T-helper 2 cell treated with Interferon-gamma antibody and Interleukin-4, amounts not matched to agents 5 μg/mL and 100 μg/mL, for 36 hours (primary cell): ENCODE data around the gene STX16.
"Not testable (repeated sequence)": the region's sequence is repeated elsewhere in the genome, so short reads cannot be mapped to it uniquely, and the experiment has no call there.

Experiments used
- DNase-seq: peaks from one replicate; pipeline ENCODE4 v3.0.0; 2021; ENCODE audit warnings: low spot score
- H3K27ac Mint-ChIP-seq: one replicate; pipeline ENCODE4 v1.8.0; 2021; ENCODE audit warnings: mild to moderate bottlenecking, mixed read lengths
- H3K27me3 Mint-ChIP-seq: one replicate; pipeline ENCODE4 v1.8.0; 2021; ENCODE audit warnings: low read depth, mixed read lengths
- H3K36me3 Mint-ChIP-seq: one replicate; pipeline ENCODE4 v1.8.0; 2021; ENCODE audit warnings: low read depth, mixed read lengths
- H3K4me1 Mint-ChIP-seq: one replicate; pipeline ENCODE4 v1.8.0; 2021; ENCODE audit warnings: low read depth, mixed read lengths
- H3K4me3 Mint-ChIP-seq: one replicate; pipeline ENCODE4 v1.8.0; 2022; ENCODE audit warnings: mild to moderate bottlenecking, moderate library complexity, mixed read lengths
- H3K9me3 Mint-ChIP-seq: one replicate; pipeline ENCODE4 v1.8.0; 2021; ENCODE audit warnings: mixed read lengths

Gene STX16

DNA sequence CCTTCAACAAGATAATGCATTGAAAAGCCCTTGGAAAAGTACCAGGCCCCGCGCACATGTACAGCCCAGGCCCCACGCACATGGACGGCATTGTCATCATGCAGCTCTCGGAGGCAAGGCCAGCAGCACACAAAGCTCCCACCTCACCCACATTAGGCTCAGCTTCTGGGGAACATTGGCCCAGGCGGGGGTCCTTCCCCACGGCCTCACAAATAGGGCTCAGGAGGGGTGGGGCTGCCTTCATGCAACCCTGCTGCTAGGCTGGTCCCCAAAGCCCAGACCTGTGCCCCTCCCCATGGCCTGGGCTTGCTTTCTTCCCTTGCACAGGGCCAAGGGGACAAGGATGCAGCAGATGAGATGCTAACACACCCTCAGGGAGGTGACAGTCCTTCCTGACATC lies 68.2 kb downstream of the STX16 start:
- Mint-ChIP-seq H3K27me3 (peaks cover 21% of the 10 kb centered on the region), H3K36me3 (no peaks in the 10 kb centered on the region), H3K4me3 (no peak overlapping the region), H3K9me3 (no peaks in the 10 kb centered on the region), H3K4me1 (no peaks in the 10 kb centered on the region), H3K27ac (no peak overlapping the region)
- no peak for DNase-seq

DNA sequence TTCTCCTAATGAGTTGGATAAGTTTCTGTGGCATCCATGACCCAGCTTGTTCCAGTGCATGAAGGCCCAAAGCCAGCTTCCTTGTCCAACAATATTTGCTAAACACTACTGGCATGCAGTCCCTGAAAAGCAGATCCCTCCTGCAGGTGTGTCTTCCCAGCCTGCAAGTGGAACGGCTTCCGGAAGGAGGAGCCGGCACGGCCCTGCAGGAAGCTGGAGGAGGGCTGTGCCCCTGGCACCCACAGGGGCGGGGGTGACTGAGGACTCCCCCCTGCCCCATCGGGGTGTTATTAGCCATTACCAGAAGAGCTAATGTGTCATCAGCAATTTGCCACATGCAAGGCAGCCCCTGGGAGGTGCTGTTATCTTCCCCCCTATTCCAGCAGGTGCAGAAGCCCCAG lies 68.9 kb downstream of the STX16 start:
- no peaks in the 10 kb centered on the region for H3K4me1 Mint-ChIP-seq
- H3K4me3 Mint-ChIP-seq: no peak overlapping the region
- no peaks in the 10 kb centered on the region for H3K9me3 Mint-ChIP-seq
- no peak for DNase-seq
- peaks cover 28% of the 10 kb centered on the region for H3K27me3 Mint-ChIP-seq
- H3K36me3 Mint-ChIP-seq: no peaks in the 10 kb centered on the region
- no peak overlapping the region for H3K27ac Mint-ChIP-seq

DNA sequence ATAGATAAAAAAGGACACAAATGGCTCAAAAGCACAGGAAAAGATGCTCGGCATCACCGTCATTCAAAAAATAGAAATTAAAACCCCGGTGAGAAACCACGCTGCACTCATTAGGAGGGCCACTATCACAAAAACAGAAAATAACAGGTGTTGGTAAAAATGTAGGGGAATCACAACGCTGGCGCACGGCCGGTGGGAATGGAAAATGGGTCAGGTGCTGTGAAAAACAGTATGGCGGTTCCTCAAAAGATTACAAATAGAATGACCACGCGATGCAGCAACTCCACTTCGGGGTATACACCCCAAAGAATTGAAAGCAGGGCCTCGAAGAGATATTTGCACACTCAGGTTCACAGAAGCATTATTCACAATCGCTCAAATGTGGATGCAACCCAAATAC lies 69.8 kb downstream of the STX16 start:
- H3K36me3 Mint-ChIP-seq: no peaks in the 10 kb centered on the region
- no peaks in the 10 kb centered on the region for H3K4me1 Mint-ChIP-seq
- no peak overlapping the region for H3K27ac Mint-ChIP-seq
- no peak overlapping the region for H3K4me3 Mint-ChIP-seq
- H3K9me3 Mint-ChIP-seq: no peaks in the 10 kb centered on the region
- peaks cover 29% of the 10 kb centered on the region for H3K27me3 Mint-ChIP-seq
- DNase-seq: no peak

DNA sequence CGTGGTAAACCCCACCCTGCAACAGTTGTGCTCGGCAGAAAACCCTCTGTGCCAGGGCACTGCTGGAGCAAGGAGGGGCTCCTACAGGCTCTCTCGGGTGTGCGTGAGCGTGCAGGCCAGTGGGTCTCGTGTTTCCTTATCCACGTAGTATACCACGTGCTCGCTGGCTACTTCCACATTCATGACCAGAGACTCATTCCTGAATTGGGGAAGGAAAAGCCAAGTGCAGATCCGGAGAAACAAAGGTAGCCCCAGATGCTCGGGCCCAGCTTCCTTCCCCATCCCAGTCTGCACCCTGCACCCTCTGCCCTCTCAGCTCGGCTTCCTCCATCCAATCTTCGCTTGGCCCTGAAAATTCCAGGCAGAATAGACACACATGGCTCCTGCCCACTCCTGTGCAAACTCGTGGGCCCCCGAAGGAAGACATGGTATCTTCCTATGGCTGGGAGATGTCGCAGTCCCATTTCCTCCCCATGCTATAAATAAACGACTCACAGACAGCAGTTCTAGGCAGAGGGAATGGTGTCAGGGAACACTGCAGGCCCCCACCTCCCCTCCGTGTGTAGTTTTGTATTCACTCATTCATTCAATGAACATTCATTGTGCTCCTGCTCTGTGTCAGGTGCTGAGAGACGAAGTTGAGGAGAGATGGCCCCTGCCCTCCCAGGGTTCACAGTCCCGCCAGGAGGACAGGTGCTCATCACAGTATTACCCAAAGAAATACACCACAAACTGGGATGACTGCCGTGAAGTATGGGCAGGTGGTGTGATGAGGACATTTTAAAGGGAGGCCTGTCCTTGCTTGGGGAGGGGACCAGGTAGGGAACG lies 71.1 kb downstream of the STX16 start:
- peak; percentile 3 for DNase-seq
- H3K27ac Mint-ChIP-seq: no peak overlapping the region
- no peaks in the 10 kb centered on the region for H3K9me3 Mint-ChIP-seq
- H3K4me1 Mint-ChIP-seq: no peaks in the 10 kb centered on the region
- peaks cover 36% of the 10 kb centered on the region for H3K27me3 Mint-ChIP-seq
- H3K36me3 Mint-ChIP-seq: no peaks in the 10 kb centered on the region
- no peak overlapping the region for H3K4me3 Mint-ChIP-seq

DNA sequence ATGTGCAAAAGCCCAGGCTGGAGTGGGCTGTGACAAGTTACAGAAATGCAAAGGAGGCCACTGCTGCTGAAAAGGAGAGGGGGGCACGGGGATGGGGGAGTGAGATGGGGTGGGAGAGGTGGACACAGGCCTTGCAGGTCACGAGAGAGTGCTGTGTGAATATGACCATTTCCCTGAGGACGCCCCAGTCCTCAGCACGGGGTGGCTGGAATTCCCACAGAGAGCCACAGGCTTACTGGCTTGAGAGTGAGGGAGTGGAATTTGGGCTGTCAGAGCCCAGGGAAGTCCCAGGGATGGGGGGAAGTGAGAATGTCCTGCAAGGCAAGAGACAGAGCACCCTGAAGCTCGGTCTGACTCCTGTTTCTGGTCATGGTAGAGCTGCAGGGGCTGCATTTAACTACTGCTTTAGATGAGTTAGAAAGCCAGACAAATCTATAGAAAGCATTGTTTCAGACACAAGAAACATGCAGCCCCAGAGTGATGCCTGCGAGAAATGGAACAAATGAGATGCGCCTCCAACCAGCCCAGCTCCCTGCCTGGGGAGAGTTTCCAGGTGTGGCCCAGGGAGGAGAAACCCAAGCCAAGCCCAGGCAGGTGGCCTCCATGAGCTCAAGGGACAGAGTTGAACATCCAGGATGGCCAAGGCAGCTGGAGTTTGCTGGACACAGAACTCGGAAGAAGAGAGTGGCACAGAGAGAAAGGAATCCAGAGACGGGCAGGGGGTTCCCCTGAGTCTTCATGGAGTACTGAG lies 72.0 kb downstream of the STX16 start:
- no peak for DNase-seq
- peaks cover 6% of the 10 kb centered on the region for H3K9me3 Mint-ChIP-seq
- H3K36me3 Mint-ChIP-seq: no peaks in the 10 kb centered on the region
- no peak overlapping the region for H3K27ac Mint-ChIP-seq
- no peaks in the 10 kb centered on the region for H3K4me1 Mint-ChIP-seq
- H3K4me3 Mint-ChIP-seq: no peak overlapping the region
- H3K27me3 Mint-ChIP-seq: peaks cover 40% of the 10 kb centered on the region

DNA sequence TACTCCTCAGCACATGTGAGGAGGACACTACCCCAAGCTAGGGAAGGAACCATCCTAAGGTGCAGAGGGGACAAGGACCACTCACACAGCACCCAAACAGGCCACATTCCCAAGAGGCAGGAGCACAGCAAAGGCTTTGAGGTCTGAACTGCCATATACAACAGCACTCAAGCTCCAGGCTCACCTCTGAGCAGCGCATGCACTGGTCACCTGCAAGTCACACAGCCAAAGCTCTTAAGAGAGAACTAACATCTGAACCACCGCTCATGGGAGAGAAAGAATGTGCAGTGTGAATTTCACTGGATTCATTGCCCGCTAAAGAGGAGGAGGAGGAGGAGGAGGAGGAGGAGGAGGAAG lies 72.5 kb downstream of the STX16 start:
- Mint-ChIP-seq H3K36me3 (no peaks in the 10 kb centered on the region), H3K27ac (no peak overlapping the region), H3K9me3 (peaks cover 7% of the 10 kb centered on the region), H3K4me1 (no peaks in the 10 kb centered on the region), H3K27me3 (peaks cover 41% of the 10 kb centered on the region), H3K4me3 (no peak overlapping the region)
- peak; percentile 2 for DNase-seq

DNA sequence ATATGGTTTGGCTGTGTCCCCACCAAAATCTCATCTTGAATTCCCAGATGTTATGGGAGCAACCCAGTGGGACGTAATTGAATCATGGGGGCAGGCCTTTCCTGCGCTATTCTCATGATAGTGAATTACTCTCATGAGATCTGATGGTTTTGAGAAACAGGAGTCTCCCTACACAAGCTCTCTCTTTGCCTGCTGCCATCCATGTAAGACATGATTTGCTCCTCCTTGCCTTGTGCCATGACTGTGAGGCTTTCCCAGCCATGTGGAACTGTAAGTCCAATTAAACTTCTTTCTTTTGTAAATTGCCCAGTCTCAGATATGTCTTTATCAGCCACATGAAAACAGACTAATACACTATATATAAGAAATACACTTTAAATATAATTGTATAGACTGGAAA lies 75.1 kb downstream of the STX16 start:
- peaks cover 54% of the 10 kb centered on the region for H3K27me3 Mint-ChIP-seq
- not testable (repeated sequence) for H3K27ac Mint-ChIP-seq, H3K9me3 Mint-ChIP-seq, H3K4me1 Mint-ChIP-seq, H3K4me3 Mint-ChIP-seq, H3K36me3 Mint-ChIP-seq
- peak; percentile 1 for DNase-seq
